IMR-90 (cell line): ENCODE results near the gene SRCIN1. TPM values are rescaled to one million over a fixed set of nuclear protein-coding genes. Genes with fewer than 3 reads are reported as not detected.

ENCODE experiments used
- ATAC-seq: fragments of 200-7000 bp; cut with Tn5 transposase; 2 replicates; pipeline ENCODE4 v1.9.1; 2020; ENCODE audit warnings: low read depth, mild to moderate bottlenecking, moderate library complexity
- BruUV-seq: library from RNA; stranded (reverse); fragments of 400-500 nt; replicated peaks from 2 replicates; lab custom pipeline; 2021; lab: Mats Ljungman, UMichigan
- CTCF ChIA-PET: fragments of 300-600 bp; formaldehyde crosslinking; extraction: SDS; loops from one replicate; lab custom pipeline; 2021; ENCODE audit warnings: antibody characterized with exemption; lab: Yijun Ruan, JAX
- POLR2A ChIA-PET: fragments of 300-600 bp; sonication (Branson Sonifier 250); formaldehyde crosslinking; loops from one replicate; lab custom pipeline; 2022; ENCODE audit warnings: antibody characterized with exemption; ENCODE audit not compliant: unreplicated experiment; lab: Charles Lee
- DNase-seq: peaks from one replicate; pipeline ENCODE4 v3.0.0; 2013
- H2AFZ ChIP-seq: replicated peaks from 2 replicates; pipeline ENCODE3; 2013; ENCODE audit warnings: low read length, mild to moderate bottlenecking; ENCODE audit not compliant: poor library complexity
- H2AK5ac ChIP-seq: 2 replicates; pipeline ENCODE4 v1.6.1; 2013; ENCODE audit warnings: low read depth, low read length, inconsistent platforms
- H2AK9ac ChIP-seq: replicated peaks from 2 replicates; pipeline ENCODE3; 2013; ENCODE audit warnings: mild to moderate bottlenecking, low read depth, low read length, moderate library complexity; ENCODE audit not compliant: poor library complexity
- H2BK120ac ChIP-seq: 2 replicates; pipeline ENCODE4 v1.6.1; 2013; ENCODE audit warnings: low read depth, low read length, inconsistent platforms
- H2BK15ac ChIP-seq: 3 replicates; pipeline ENCODE4 v1.6.1; 2013; ENCODE audit warnings: low read depth, low read length, inconsistent platforms
- H2BK20ac ChIP-seq: 2 replicates; pipeline ENCODE4 v1.6.1; 2013; ENCODE audit warnings: low read depth, mild to moderate bottlenecking, inconsistent platforms, low read length, moderate library complexity
- H2BK5ac ChIP-seq: 2 replicates; pipeline ENCODE4 v1.6.1; 2013; ENCODE audit warnings: mild to moderate bottlenecking, low read depth, low read length, inconsistent platforms; ENCODE audit not compliant: poor library complexity, severe bottlenecking
- H3K14ac ChIP-seq: replicated peaks from 2 replicates; pipeline ENCODE4 v1.6.1; 2013; ENCODE audit warnings: low read depth, low read length, inconsistent platforms
- H3K18ac ChIP-seq: 2 replicates; pipeline ENCODE4 v1.6.1; 2013; ENCODE audit warnings: low read depth, low read length, control low read depth
- H3K23ac ChIP-seq: 2 replicates; pipeline ENCODE4 v1.6.1; 2013; ENCODE audit warnings: low read depth, low read length, inconsistent platforms
- H3K27ac ChIP-seq: 2 replicates; pipeline ENCODE4 v1.5.1; 2013; ENCODE audit warnings: mild to moderate bottlenecking, control low read depth, low read length; ENCODE audit not compliant: insufficient read depth
- H3K27me3 ChIP-seq: 2 replicates; pipeline ENCODE4 v1.6.1; 2013; ENCODE audit warnings: low read length; ENCODE audit not compliant: control insufficient read depth, insufficient read depth
- H3K36me3 ChIP-seq: 2 replicates; pipeline ENCODE4 v1.6.1; 2013; ENCODE audit warnings: low read length, mixed read lengths; ENCODE audit not compliant: control insufficient read depth, insufficient read depth
- H3K4ac ChIP-seq: 2 replicates; pipeline ENCODE4 v1.6.1; 2013; ENCODE audit warnings: low read depth, low read length, inconsistent platforms
- H3K4me1 ChIP-seq: 2 replicates; pipeline ENCODE4 v1.6.1; 2013; ENCODE audit warnings: low read length, mixed read lengths; ENCODE audit not compliant: control insufficient read depth, insufficient read depth
- H3K4me2 ChIP-seq: 2 replicates; pipeline ENCODE4 v1.6.1; 2013; ENCODE audit warnings: low read depth, mild to moderate bottlenecking, control low read depth, low read length, moderate library complexity
- H3K4me3 ChIP-seq: 2 replicates; pipeline ENCODE4 v1.5.1; 2013; ENCODE audit warnings: low read depth, mild to moderate bottlenecking, control low read depth, low read length, moderate library complexity; ENCODE audit not compliant: insufficient read depth
- H3K56ac ChIP-seq: 2 replicates; pipeline ENCODE4 v1.6.1; 2013; ENCODE audit warnings: low read length, inconsistent platforms; ENCODE audit not compliant: insufficient read depth; ENCODE audit errors: extremely low read depth
- H3K79me1 ChIP-seq, 2 experiments: 2 replicates each; pipeline ENCODE4 v1.6.1; 2013; ENCODE audit warnings: low read length in 2 of 2, inconsistent platforms in 1 of 2, low read depth in 1 of 2
- H3K9ac ChIP-seq: 2 replicates; pipeline ENCODE4 v1.6.1; 2013; ENCODE audit warnings: low read depth, low read length, control low read depth
- H3K9me1 ChIP-seq: 2 replicates; pipeline ENCODE4 v1.6.1; 2013; ENCODE audit warnings: low read length, inconsistent platforms; ENCODE audit not compliant: insufficient read depth
- H3K9me3 ChIP-seq: 2 replicates; pipeline ENCODE4 v1.6.1; 2013; ENCODE audit warnings: low read length; ENCODE audit not compliant: control insufficient read depth, insufficient read depth
- H4K20me1 ChIP-seq: 2 replicates; pipeline ENCODE4 v1.6.1; 2013; ENCODE audit warnings: low read length, inconsistent platforms; ENCODE audit not compliant: insufficient read depth
- H4K5ac ChIP-seq: 2 replicates; pipeline ENCODE4 v1.6.1; 2013; ENCODE audit warnings: mild to moderate bottlenecking, low read depth, low read length, control low read depth
- H4K8ac ChIP-seq, 2 experiments: 2 replicates each; pipeline ENCODE4 v1.6.1; 2013; ENCODE audit warnings: low read depth in 2 of 2, low read length in 2 of 2, control low read depth in 1 of 2, inconsistent platforms in 1 of 2
- H4K91ac ChIP-seq: 2 replicates; pipeline ENCODE4 v1.6.1; 2013; ENCODE audit warnings: low read depth, low read length, inconsistent platforms; ENCODE audit not compliant: insufficient read depth
- BHLHE40 ChIP-seq: fragments of 150-350 bp; IDR thresholded peaks from 2 replicates; pipeline ENCODE4 v1.6.1; 2016; ENCODE audit warnings: mild to moderate bottlenecking, low read depth, low read length
- CEBPB ChIP-seq: IDR thresholded peaks from 2 replicates; pipeline ENCODE4 v1.6.1; 2012; ENCODE audit warnings: low read depth, low read length, improper control_type of control experiment
- CHD1 ChIP-seq: IDR thresholded peaks from 2 replicates; pipeline ENCODE4 v1.6.1; 2012; ENCODE audit warnings: low read depth, low read length, improper control_type of control experiment
- CTCF ChIP-seq: conservative IDR thresholded peaks from 2 replicates; pipeline ENCODE4 v1.5.1; 2012; ENCODE audit warnings: mild to moderate bottlenecking, low read depth, low read length, improper control_type of control experiment
- ELK1 ChIP-seq: fragments of 150-350 bp; IDR thresholded peaks from 2 replicates; pipeline ENCODE4 v1.6.1; 2016; ENCODE audit warnings: low read depth, mild to moderate bottlenecking, low read length, moderate library complexity, borderline replicate concordance
- MAFK ChIP-seq: IDR thresholded peaks from 2 replicates; pipeline ENCODE4 v1.6.1; 2012; ENCODE audit warnings: low read depth, low read length, improper control_type of control experiment
- MAZ ChIP-seq: IDR thresholded peaks from 2 replicates; pipeline ENCODE4 v1.6.1; 2012; ENCODE audit warnings: low read depth, mild to moderate bottlenecking, low read length, improper control_type of control experiment, moderate library complexity, borderline replicate concordance
- MXI1 ChIP-seq: IDR thresholded peaks from 2 replicates; pipeline ENCODE4 v1.6.1; 2012; ENCODE audit warnings: low read depth, mild to moderate bottlenecking, low read length, moderate library complexity, borderline replicate concordance
- RCOR1 ChIP-seq: IDR thresholded peaks from 2 replicates; pipeline ENCODE4 v1.6.1; 2012; ENCODE audit warnings: mild to moderate bottlenecking, low read length, improper control_type of control experiment; ENCODE audit not compliant: insufficient replicate concordance
- RFX5 ChIP-seq: IDR thresholded peaks from 2 replicates; pipeline ENCODE4 v1.8.0; 2012; ENCODE audit warnings: low read depth, mild to moderate bottlenecking, low read length, moderate library complexity
- SMC3 ChIP-seq: fragments of 150-350 bp; IDR thresholded peaks from 2 replicates; pipeline ENCODE4 v1.6.1; 2016; ENCODE audit warnings: low read depth, mild to moderate bottlenecking, antibody characterized with exemption, low read length, moderate library complexity
- WGBS, 2 experiments: methylation state at CpG; one replicate each; pipeline versions ENCODE4 v1.1.5 to v1.1.7; 2013; ENCODE audit warnings: missing lambda C conversion rate in 2 of 2; ENCODE audit not compliant: insufficient read length in 1 of 2; ENCODE audit errors: extremely low coverage in 2 of 2; 5-methylcytosine and 5-hydroxymethylcytosine counted together
- dilution Hi-C: fragments of 300-500 bp; cut with HindIII; formaldehyde crosslinking; loops from one replicate; pipeline ENCODE4 v1.14.3; 2018; ENCODE audit warnings: low sequenced_read_pairs; ENCODE audit not compliant: unreplicated experiment
- in situ Hi-C: fragments of 300-500 bp; cut with MboI; formaldehyde crosslinking; loops from 3 replicates; pipeline ENCODE4 v1.14.3; 2019; ENCODE audit warnings: low sequenced_read_pairs, inconsistent platforms, mixed read lengths
- intact Hi-C: fragments of 100-400 bp; cut with micrococcal nuclease; formaldehyde crosslinking; loops from 2 replicates; pipeline ENCODE4 v1.10.0; 2022
- polyA plus RNA-seq, 3 experiments: library from polyadenylated mRNA; depleted of rRNA; stranded (reverse); fragments of >200 nt; gene quantifications; 2 replicates each; pipeline ENCODE4 v1.2.3, GENCODE V29; 2012; ENCODE audit warnings: low replicate concordance in 1 of 3
- total RNA-seq: library from RNA; depleted of rRNA; stranded (reverse); fragments of >200 nt; gene quantifications from 2 replicates; pipeline ENCODE4 v1.2.3, GENCODE V29; 2012

SRCIN1 gene
- total and polyA plus RNA-seq, 2 of the 4 experiments (the other 2 are of a cell fraction): not detected

- no peak overlapping the region for H2AK9ac ChIP-seq
- TF ChIP-seq RCOR1 (no peak), ELK1 (no peak), BHLHE40 (no peak), SMC3 (no peak), MAZ (no peak), CEBPB (no peak), MXI1 (no peak), RFX5 (no peak), CTCF (no peak), CHD1 (no peak), MAFK (no peak)
- ATAC-seq (no peak), DNase-seq (no peak)
- H4K5ac ChIP-seq: no peak overlapping the region
- no peaks in the 10 kb centered on the region for H3K9me3 ChIP-seq
- H4K8ac ChIP-seq: no peak overlapping the region
- no peak overlapping the region for H2BK120ac ChIP-seq
- no peak overlapping the region for H4K91ac ChIP-seq
- H2BK5ac ChIP-seq: no peak overlapping the region
- no peak overlapping the region for H3K14ac ChIP-seq
- no peaks in the 10 kb centered on the region for H3K79me1 ChIP-seq
- H3K36me3 ChIP-seq: no peaks in the 10 kb centered on the region
- intact Hi-C loops (no loop called here), dilution Hi-C loops (no loop called here), in situ Hi-C loops (no loop called here)
- no peak overlapping the region for H3K9ac ChIP-seq
- no TSS peak for BruUV-seq
- no peaks in the 10 kb centered on the region for H3K9me1 ChIP-seq
- H3K27ac ChIP-seq: no peak overlapping the region
- H3K4me3 ChIP-seq: no peak overlapping the region
- WGBS, 2 experiments: 82% methylated on average over 7 of the region's 11 CpGs; no CpG with 5 or more reads in 1 of the 2 experiments
- H3K56ac ChIP-seq: no peak overlapping the region
- H2BK20ac ChIP-seq: no peak overlapping the region
- ChIA-PET CTCF (no interaction called here), POLR2A (no interaction called here)
- no peak overlapping the region for H2BK15ac ChIP-seq
- no peak overlapping the region for H3K18ac ChIP-seq
- no peak overlapping the region for H3K4ac ChIP-seq
- H3K27me3 ChIP-seq: peaks cover 47% of the 10 kb centered on the region
- H2AFZ ChIP-seq: no peak overlapping the region
- H2AK5ac ChIP-seq: no peak overlapping the region
- no peaks in the 10 kb centered on the region for H4K20me1 ChIP-seq
- no peaks in the 10 kb centered on the region for H3K4me1 ChIP-seq
- H3K23ac ChIP-seq: no peak overlapping the region
- no peak overlapping the region for H3K4me2 ChIP-seq
These were observed 64.5 kb downstream of the SRCIN1 start for GRCh38 chr17:38541281-38541680.
